Measurements from ENCODE around the gene TMC8. TPM values are rescaled to one million over a fixed set of nuclear protein-coding genes. Genes with fewer than 3 reads are reported as not detected.

Gene TMC8
- total and polyA plus RNA-seq, 12 donors: 0.44 to 28.8 (median 6.3) TPM

DNA sequence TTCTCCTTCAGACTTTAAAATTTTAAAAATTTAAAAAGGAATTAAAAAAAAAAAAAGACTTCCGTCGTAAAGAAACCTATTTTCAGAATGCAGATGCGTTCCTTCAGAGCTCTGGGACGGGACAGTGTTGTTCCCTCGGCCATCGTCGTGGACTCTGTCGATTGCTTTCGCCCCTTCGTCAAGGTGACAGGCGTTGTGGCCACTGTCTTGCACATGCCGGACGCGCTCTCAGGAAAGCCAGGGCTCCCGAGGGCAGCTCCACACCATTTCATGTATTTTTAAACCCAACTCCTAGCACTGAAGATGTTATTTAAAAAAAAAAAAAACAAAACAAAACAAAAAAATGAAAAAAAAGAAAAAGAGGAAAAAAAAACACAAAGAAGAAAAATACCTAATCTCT lies 24.4 kb upstream of the TMC8 start:
- Histone ChIP-seq H3K27me3 (no peaks in the 10 kb centered on the region), H3K36me3 (replicated peaks in 1 of 2) (peaks cover 0 to 26% of the 10 kb centered on the region in 2 donors), H3K9me3 (replicated peaks in 1 of 3) (no peaks in the 10 kb centered on the region), H3K27ac (no peak overlapping the region), H3K4me1 (replicated peaks in 1 of 2) (no peaks in the 10 kb centered on the region), H3K4me3 (no peak overlapping the region)
- intact Hi-C loops (cut with DNase I): no loop called here
- WGBS, 4 donors: 85 to 92% (median 89%) methylated on average over 15 of the region's 15 CpGs
- DNase-seq: no peak
- TF ChIP-seq, protein P1, sequence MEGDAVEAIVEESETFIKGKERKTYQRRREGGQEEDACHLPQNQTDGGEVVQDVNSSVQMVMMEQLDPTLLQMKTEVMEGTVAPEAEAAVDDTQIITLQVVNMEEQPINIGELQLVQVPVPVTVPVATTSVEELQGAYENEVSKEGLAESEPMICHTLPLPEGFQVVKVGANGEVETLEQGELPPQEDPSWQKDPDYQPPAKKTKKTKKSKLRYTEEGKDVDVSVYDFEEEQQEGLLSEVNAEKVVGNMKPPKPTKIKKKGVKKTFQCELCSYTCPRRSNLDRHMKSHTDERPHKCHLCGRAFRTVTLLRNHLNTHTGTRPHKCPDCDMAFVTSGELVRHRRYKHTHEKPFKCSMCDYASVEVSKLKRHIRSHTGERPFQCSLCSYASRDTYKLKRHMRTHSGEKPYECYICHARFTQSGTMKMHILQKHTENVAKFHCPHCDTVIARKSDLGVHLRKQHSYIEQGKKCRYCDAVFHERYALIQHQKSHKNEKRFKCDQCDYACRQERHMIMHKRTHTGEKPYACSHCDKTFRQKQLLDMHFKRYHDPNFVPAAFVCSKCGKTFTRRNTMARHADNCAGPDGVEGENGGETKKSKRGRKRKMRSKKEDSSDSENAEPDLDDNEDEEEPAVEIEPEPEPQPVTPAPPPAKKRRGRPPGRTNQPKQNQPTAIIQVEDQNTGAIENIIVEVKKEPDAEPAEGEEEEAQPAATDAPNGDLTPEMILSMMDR (IDR thresholded peaks at IDR 0.05): no peak
- no peak for TF ChIP-seq POLR2A (IDR thresholded peaks at IDR 0.05)

DNA sequence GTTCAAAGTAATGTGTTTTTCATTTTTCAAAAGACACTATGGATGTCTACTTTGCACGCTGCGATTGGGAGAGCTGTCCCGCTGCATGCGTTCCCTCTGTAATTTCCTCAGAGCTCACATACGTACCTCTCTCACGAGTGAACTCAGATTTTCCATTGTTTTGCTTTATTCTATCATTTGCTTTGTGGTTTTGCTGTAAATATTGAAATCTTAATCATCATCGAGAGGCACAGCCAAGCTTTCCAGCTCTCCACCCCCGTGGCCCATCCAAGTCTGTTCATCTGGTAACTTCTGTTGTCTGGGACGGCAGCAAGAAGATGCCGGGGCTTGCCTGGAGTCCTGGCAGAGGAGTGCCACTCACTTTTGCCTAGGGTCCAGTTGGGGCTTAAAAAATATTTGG lies 23.1 kb upstream of the TMC8 start:
- TF ChIP-seq, protein P1 (IDR thresholded peaks at IDR 0.05): no peak
- no peak for TF ChIP-seq POLR2A (IDR thresholded peaks at IDR 0.05)
- Histone ChIP-seq H3K4me1 (replicated peaks in 1 of 2) (no peaks in the 10 kb centered on the region), H3K27me3 (no peaks in the 10 kb centered on the region), H3K36me3 (replicated peaks in 1 of 2) (peaks cover 0 to 26% of the 10 kb centered on the region in 2 donors), H3K27ac (no peak overlapping the region), H3K4me3 (no peak overlapping the region), H3K9me3 (replicated peaks in 1 of 3) (no peaks in the 10 kb centered on the region)
- DNase-seq: no peak
- intact Hi-C loops (cut with DNase I): no loop called here
- 88 to 92% (median 88%) methylated on average over 10 of the region's 10 CpGs for WGBS, 4 donors

DNA sequence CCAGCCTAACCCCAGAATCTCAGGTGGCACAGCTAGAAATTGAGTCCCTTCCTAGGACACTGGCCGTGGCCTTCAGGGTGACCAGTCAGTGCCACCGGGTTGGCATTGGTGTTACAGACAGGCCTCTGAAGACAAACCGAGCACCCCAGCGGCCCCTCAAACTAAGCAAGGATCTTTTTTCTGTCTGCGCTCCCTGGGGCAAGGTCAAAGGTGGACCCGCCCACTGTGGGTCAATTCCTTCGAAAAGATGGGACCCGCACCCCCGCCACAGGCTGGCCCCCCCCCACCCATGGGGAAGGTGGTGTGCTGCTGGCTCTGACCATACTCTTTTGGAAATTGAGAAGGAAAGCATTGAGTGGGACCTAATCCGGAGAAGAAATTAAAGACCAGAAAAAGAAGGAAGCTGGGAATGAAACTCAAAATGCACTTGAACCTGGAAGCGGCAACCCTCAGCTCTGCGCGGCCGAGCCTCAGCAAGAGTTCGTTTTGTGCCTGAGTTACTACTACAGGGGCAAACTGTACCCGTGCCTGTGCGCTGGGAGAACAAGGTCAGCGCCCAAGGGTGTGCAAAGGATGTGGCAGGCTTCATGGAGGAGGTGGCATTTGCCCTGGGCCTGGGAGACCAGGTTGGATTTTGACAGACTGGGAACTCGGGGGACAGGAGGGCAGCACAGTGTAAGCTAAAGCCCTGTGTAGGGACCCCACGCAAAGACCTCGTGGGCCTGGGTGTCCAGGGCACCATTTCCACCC lies 22.4 kb upstream of the TMC8 start:
- intact Hi-C loops (cut with DNase I): no loop called here
- H3K27ac ChIP-seq: no peak overlapping the region
- no peaks in the 10 kb centered on the region for H3K9me3 ChIP-seq (replicated peaks in 1 of 3)
- H3K27me3 ChIP-seq: no peaks in the 10 kb centered on the region
- 86 to 91% (median 90%) methylated on average over 20 to 21 of the region's 21 CpGs for WGBS, 4 donors
- no peak overlapping the region for H3K4me3 ChIP-seq
- peaks cover 0 to 22% of the 10 kb centered on the region in 2 donors for H3K36me3 ChIP-seq (replicated peaks in 1 of 2)
- no peak for TF ChIP-seq POLR2A (IDR thresholded peaks at IDR 0.05)
- TF ChIP-seq, protein P1 (IDR thresholded peaks at IDR 0.05): no peak
- DNase-seq: peak in 1 of 7 donors; percentile 13
- no peaks in the 10 kb centered on the region for H3K4me1 ChIP-seq (replicated peaks in 1 of 2)

DNA sequence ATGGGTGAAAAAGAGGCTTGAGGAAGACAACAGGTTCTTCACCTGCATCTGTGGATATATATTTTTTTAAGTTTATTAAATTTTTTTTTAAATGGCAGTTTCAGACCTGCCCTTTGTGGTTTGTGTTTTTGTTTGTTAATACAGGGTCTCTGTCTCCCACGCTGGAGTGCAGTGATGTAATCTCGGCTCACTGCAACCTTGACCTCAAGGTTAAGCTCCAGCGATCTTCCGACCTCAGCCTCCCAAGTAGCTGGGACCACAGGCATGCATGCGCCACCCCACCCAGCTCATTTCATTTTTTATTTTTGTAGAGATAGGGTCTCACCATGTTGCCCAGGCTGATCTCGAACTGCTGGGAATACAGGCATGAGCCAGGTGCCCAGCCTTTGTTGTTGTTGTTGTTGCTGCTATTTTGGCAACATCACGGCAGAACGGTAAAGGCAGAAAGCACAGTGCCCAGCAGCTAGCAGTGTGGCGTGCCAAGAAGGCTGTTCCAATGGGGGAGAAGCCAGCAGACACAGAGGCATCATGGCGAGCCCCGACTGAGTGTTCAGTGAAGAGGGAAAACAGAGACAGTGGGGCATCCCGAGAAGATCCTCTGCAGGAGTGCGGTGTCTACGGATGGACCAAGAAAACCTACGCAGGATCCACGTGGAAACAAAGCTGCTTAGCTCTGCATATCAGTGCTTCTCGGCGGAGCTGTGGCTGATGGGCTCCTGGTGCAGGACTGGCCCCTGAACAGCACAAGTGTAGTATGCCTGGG lies 21.7 kb upstream of the TMC8 start:
- WGBS, 4 donors: 67 to 72% (median 69%) methylated on average over 12 to 18 of the region's 18 CpGs
- no peak overlapping the region for H3K4me3 ChIP-seq
- TF ChIP-seq, protein P1 (IDR thresholded peaks at IDR 0.05): no peak
- TF ChIP-seq POLR2A (IDR thresholded peaks at IDR 0.05): no peak
- DNase-seq: peak in 1 of 7 donors; percentile 11
- peaks cover 0 to 14% of the 10 kb centered on the region in 2 donors for H3K36me3 ChIP-seq (replicated peaks in 1 of 2)
- H3K27me3 ChIP-seq: peaks cover 5% of the 10 kb centered on the region
- H3K27ac ChIP-seq: no peak overlapping the region
- H3K9me3 ChIP-seq (replicated peaks in 1 of 3): no peaks in the 10 kb centered on the region
- intact Hi-C loops (cut with DNase I): no loop called here
- H3K4me1 ChIP-seq (replicated peaks in 1 of 2): no peaks in the 10 kb centered on the region

Measured in adrenal gland (tissue), 12 donors.